HG03066 (cell line): ENCODE data around the gene FOSB.
"Not testable (repeated sequence)": the region's sequence is repeated elsewhere in the genome, so short reads cannot be mapped to it uniquely, and the experiment has no call there.

Source experiments
- ATAC-seq: cut with Tn5 transposase; IDR thresholded peaks from one replicate; pipeline ENCODE4 v1.9.1; 2021; ENCODE audit warnings: low read depth; ENCODE audit not compliant: unreplicated experiment

Gene FOSB

DNA sequence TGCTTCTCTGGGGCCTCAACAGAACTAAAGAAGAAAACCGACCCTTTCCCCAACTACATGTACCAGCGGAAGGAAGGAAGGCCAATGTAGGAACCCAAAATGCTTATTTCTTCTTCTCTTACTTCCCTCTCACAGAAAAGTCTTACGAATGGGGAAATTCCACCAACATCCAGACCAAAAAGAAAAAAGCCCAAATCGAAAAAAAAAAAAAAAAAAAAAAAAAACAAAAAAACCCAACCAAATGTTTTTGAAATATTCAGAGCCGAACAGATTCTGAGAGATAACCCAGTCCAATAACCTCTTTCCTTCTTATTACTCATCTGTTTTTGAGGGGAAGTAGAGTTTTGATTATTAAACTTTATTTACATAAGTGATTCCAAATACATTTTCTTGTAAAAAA, 34.3 kb downstream of the FOSB start:
- no peak for ATAC-seq

DNA sequence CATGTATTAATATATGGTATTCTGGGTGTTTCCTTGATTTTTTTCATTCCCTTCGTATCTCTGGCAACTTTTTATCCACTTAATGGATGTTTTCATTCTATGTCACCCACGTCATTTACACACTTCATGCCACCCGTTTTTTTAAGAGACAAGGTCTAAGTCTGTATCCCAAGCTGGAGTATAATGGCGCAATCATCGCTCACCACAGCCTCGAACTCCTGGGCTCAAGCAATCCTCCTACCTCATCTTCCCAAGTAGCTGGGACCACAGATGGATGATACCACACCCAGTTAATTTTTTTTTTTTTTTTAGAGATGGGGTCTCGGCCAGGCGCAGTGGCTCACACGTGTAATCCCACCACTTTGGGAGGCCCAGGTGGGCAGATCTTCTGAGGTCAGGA, 36.1 kb downstream of the FOSB start:
- no peak for ATAC-seq

DNA sequence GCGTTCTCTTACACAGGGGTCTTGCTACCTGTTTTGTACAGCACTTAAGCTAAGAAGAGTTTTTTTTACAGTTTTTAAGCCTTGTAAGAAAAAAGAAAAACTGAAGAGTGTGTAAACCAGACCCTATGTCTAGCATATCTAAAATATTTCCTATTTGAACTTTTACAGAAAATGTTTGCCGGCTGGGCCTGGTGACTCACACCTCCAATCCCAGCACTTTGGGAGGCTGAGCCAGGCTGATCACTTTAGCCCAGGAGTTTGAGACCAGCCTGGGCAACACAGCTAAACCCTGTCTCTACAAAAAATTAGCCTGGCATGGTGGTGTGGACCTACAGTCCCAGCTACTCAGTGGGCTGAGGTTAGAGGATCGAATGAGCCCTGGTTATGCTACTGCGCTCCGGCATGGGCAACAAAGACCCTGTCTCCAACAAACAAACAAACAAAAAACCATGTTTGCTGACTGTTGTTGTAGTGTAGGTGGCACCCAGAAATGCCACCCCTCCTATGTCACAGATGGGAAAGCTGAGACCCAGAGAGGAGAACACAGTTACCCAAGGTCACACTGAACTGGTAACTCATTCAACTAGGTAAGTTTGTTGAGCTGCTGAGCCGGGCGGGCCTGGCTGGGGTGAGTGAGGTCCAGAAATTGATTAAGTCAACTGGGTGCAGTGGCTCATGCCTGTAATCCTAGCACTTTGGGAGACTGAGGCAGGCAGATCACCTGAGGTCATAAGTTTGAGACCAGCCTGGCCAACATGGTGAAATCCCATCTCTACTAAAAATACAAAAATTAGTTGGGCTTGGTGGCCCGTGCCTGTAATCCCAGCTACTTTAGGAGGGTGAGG, 37.6 kb downstream of the FOSB start:
- ATAC-seq = no peak

DNA sequence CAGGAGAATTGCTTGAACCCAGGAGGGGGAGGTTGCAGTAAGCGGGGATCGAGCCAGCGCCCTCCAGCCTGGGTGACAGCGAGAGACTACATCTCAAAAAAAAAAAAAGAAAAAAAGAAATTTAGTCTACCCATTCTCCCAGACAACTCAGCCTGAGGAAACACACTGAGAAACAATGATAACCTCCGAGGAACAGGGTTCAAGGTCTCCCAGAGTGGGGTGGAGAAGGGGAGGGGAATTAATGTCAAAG, 38.1 kb downstream of the FOSB start:
- ATAC-seq = no peak

DNA sequence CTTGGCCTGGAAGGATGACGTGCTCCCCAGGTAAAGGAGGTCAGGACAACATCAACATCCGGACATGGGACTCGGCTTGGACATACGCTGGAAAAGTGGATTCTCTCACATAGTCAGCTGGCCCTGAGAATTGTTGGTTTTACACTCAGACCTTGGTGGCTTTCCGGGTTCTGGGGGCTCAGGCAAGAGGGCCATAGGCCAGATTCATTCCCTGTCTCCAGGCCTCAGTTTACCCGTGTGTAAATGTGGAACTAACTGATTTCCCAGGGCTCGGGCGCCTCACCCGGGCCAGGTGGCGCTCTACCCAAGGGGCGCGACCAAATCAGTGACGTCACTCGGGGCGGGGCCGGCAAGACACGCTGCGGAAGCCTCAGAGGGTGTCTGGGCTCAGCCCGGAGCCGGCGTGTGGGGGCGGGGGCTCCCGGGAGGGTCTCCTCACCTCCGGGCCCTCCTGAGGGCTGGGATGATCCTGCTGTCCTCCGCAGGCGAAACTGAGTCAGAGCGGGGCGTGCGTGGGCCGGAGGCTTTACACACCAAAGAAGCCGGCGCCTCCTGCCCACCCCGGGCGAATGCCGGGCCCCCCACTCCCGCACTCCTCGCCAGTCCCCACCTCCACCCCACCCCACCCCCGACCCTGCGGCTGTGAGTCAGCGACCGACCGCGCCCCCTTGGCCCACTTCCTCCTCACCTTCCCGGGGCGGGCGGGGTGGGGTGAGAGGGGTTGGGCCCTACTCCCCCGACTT, 38.6 kb downstream of the FOSB start:
- peak; percentile 49 for ATAC-seq

DNA sequence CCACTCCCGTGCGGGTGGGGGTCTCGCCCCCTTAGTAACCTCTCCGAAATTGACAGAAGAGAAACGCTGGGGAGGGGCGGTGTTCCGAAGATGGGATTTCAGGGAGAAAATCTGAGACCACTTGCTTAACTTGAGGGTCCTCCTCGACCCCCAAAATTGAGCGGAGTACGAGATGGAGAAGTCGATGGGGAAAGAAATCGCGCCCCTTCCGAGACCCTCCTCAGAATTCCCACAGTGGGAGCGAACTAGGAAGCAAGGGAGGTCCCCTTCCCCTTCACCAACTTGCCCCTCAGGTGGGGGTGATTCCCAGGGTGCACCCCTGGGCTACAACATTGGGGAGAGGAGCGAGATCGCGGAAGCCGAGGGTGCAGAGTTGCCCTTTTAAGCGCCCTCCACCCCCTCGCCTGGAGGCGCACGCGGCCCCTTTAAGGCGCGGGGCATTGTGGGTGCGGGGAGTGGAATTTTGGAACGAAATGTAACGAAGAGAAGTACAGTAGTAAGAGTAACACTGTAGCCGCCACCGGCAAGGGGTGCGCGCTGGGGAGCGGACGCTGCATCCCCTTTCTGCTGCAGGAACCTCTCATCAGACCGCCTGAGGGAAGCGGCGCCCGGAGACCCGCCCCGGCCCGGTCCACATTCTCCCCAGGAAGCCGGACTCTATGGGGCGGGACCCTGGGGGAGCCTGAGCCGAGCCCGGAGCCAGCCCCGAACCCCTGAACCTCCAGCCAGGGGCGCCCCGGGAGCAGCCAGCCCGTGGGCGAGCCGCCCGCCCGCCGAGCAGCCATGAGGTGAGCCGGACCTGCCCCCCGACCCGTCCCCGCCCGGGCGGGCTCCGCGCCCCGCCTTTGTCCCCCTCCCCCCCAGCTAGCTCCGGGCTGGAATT, 39.4 kb downstream of the FOSB start, which contains the start of gene VASP:
Gene VASP, plus strand, starts transcription at position 491 of the 883 bp plus-strand sequence. Its CDS starts 293 bp downstream, at position 784.
- ATAC-seq = peak; percentile 45

DNA sequence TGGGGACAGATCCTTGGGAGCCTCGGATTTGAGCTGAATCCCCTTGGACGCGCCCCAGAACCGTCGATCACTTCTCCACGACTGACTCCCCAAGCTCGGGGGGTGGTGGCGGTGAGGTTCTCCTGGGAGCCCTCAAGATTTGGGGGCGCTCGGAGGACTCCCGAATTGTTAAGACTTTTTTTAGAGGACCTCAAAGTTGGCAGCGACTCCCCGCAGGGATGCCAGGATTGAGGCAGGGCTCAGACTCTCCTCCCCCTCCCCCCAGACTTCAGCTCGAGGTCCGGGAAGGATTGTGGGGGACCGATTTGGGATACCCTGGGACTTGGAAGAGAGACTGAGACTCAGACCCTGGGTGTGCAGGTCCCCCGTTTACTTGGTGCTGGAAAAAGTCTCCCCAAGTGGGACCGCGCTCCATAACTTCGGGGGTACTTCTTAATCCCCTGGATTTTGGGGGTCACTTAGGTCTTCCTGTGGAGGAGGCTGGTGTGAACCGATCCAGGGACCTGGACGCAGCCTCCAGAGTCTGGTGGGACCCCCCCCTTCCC, 40.1 kb downstream of the FOSB start:
- no peak for ATAC-seq

DNA sequence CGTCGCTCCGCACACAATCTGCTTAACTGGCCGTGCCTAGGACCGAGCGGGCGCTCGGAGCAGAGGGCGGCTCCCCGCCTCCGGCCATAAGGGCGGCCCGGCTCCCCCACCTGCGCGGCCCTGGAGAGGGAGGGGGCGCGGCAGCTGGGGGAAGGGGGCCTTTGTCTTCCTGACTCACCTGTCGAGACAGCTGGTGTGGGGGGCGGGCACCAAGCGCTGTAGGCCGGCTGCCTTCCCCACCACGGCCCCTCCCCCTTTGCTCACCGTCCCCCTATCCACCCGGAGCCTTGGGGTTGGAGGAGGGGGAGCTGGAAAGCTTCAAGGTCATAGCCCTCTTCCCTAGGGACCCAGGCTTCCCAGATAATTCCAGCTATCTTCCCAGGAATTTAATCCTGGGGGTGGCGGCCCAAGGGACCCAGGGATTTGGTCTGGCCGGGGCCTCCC, 40.6 kb downstream of the FOSB start:
- no peak for ATAC-seq

DNA sequence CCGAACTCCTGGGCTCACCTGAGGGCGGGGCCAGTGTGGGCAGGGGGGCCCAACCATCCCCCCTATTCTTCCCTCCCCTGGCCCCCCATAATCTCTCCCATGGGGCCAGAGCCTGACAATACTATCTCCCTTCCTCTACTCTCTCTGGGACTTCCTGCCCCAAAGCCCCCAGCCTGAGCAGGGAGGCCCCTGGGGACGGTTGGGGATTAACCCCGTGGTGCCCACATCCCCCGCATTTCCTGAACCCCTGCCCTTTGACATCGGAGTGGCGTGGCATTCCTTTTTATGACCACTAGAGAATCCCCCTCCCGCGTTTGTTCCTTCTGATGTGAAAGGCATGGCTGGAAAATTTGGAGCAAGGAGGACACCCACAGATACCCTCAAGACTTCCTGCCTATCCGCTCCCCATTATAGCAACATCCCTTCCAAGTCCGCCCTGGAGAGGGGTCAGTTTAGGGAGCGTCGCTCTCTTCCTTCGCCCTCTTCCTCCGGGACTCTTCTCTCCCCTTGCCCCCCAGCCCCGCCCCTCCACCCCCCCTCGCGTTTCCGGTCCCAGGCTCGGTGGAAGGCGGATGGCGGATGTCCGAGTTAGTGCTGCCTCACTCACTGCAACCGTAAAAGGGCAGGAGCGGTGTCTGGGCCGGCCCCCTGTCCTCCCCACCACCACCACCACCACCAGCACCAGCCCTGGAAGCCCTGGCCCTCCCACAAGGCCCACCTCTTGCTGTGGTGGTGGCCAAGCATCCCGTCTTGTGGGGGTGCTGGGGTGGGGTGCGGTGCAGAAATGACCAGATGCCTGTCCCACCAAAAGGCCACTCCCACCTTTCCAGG, 41.3 kb downstream of the FOSB start:
- no peak for ATAC-seq

DNA sequence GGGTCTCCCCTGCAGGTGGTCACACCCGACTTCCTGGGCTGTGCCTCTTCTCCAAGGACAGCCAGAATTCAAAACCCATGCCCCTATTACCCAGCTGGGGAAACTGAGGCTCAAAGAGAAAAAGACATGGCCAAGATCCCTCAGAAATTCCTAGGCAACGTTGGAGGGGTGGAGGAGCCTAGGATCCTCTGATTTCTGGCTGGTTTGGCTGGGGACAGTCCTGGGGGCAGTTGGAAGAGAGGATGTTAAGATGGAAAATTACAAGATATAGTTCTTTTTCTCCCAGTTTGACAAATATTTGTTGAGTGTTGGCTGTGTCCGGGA, 41.9 kb downstream of the FOSB start:
- ATAC-seq = no peak

DNA sequence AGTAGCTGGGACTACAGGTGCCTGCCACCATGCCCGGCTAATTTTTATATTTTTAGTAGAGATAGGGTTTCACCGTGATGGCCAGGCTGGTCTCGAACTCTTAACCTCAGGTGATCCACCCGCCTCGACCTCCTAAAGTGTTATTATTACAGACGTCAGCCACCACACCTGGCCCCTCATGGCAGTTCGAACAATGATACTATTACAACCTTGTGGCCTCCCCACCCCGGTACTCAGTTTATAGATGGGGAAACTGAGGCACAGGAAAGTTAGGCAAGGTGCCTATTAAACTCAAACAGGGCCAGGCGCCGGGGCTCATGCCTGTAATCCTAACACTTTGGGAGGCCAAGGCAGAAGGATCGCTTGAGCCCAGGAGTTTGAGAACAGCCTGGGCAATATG, 42.6 kb downstream of the FOSB start:
- ATAC-seq = not testable (repeated sequence)

DNA sequence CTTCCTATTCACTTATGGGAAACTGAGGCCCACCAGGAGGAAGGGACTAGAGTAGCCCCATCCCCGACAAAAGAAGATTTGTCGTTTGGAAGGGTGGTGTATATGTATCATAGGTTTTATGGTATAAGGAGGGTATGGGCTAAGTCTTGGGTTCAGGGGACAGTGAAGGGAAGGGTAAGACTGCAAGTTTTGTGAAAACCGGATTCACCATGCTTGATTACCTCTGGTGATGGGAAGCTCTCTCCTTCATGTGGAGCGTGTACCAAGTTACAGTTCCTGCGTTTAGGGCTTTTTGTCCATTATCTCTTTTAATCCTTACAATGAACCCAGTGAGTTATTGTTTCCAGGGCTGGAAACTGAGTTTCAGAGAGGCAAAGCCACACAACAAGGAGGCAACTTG, 43.3 kb downstream of the FOSB start:
- no peak for ATAC-seq

DNA sequence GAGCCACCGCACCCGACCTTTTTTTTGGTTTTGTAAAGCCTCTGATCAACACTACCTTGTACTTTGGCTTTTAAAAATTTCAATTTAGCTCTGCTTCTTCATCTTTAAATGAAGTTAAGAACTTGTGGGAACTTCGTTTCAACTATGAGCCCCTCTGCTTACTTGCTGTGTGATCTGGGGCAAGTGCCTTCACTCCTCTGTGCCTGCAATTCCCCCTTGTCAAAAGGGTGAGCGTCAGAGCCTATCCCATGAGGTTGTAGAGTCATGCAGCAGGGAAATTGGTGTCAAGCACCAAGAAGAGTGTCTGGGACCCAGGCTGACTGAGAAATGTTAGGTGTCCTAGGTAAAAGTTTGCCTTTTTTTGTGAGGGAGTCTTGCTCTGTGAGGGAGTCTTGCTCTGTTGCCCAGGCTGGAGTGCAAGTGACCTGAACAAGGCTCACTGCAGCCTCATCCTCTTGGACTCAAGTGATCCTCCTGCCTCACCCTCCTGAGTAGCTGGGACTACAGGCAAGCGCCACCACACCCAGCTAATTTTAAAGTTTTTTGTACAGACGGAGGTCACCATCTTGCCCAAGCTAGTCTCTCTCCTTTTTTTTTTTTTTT, 45.2 kb downstream of the FOSB start:
- no peak for ATAC-seq

DNA sequence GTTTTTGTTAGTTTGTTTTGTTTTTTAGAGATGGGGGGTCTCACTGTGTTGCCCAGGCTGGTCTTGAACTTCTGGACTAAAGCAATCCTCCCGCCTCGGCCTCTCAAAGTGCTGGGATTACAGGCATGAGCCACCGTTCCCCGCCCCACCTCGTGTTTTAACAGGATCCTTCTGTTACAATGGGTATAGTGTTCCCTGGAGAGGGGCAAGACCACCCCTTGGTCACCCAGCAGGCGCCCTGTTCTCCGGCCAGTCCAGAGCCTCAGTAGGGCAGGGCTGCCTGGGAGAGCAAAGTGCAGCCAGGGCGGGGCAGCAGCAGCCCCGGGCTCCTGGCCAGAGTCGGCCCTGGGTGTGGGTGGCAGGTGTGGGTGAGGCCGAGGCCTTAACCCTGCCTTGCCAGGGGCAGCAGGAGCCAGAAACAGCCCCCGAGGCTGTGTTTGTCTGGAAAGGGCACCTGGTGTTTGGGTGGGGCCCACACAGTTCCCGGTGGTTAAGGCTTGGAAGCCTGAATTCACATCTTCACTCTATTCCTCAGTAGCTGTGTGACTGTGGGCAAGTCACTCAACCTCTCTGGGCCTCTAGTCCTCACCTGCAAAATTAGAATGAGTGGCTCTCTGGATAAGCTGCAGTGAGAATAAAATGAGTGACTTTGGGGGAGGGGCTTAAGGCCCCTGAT, 46.7 kb downstream of the FOSB start:
- ATAC-seq = no peak

DNA sequence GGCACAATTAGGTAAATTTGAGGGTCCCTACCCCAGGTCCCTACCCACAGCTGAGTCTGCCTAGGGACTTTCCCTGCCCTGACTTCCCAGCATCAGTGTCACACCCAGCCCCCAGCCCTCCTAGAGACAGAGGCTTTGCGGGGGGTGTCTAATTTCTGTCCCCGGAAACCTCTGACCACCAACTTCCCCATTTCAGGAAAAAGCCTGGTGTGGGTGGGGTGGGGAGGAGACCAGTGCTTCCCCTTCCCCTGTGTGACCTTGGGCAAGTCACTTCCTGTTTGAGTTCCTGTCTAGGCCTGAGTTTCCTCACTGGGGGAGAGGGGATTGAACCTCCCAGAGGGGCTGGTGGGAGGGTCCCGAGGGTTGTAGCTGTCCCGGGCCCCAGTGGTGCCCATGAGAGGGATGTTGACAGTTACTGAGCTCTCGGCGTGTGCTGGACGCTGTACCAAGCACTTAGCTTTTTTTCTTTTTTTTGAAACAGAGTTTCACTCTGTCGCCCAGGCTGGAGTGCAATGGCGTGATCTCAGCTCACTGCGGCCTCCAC, 47.4 kb downstream of the FOSB start:
- no peak for ATAC-seq

DNA sequence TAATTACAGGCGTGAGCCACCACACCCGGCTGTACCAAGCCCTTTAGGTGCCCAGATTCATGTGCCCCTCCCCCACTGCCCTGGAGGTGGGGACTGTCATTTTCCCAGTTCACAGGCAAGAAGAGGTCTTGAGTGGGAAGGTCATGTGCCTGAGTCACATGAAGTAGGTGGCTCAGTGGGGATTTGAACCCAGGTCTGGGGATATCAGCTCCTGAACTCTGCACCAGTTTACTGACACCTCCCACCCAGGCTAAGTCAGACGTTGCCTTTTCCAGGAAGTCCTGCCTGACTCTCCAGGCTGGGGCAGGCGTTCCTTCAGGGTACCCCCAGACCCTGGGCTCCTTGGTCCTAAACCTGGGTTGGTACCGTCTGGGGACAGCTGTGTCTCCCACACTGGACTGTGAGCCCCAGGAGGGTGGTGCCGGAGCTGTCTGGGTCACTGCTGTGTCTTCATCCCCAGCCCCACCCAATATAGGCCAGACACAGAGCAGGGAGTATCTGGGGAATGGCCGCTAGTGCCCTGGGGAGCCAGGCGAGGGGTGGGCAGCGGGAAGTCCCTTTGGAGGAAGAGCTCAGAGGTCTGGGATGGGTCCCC, 48.1 kb downstream of the FOSB start:
- no peak for ATAC-seq

DNA sequence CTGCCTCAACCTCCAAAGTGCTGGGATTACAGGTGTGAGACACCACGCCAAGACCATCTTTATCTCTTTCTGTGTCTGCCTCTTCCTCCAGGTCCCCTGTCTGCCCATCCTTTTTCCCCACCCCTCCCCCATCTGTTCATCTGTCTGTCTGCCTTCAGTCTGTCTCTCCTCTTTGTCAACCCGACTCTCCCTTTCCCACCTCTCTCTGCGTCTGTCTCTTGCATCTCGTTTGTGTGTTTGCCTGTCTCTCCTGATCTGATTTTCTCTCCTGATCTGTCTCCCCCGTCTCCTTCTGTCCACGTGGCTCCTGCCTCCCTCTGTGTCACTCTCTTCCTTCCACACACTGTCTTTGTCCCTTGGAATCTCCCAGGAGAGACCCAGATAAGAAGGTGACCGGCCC, 49.4 kb downstream of the FOSB start:
- no peak for ATAC-seq

DNA sequence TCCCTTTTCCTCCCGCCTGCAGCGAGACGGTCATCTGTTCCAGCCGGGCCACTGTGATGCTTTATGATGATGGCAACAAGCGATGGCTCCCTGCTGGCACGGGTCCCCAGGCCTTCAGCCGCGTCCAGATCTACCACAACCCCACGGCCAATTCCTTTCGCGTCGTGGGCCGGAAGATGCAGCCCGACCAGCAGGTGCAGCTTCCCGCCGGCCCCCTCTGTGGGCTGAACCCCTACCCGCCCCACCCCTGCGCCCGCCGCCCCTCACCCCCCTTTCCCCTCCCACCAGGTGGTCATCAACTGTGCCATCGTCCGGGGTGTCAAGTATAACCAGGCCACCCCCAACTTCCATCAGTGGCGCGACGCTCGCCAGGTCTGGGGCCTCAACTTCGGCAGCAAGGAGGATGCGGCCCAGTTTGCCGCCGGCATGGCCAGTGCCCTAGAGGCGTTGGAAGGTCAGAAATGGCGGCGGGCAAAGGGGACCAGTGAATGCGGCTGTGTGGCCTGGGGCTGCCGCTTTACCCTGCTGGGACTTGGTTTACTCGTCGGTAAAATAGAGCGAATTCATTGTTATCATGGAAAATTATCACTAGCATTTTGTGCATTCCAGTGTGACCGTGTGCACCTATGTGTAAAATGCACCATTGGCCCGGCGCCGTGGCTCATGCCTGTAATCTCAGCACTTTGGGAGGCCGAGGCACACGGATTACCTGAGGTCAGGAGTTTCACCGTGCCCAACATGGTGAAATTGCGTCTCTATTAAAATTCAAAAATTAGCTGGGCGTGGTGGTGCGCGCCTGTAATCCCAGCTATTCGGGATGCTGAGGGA, 50.1 kb downstream of the FOSB start:
- no peak for ATAC-seq
